ENCODE measurements around the gene PCNX2.
A peak's percentile ranks its signal among the peaks of the same experiment; 100 is the strongest.

Gene PCNX2

DNA sequence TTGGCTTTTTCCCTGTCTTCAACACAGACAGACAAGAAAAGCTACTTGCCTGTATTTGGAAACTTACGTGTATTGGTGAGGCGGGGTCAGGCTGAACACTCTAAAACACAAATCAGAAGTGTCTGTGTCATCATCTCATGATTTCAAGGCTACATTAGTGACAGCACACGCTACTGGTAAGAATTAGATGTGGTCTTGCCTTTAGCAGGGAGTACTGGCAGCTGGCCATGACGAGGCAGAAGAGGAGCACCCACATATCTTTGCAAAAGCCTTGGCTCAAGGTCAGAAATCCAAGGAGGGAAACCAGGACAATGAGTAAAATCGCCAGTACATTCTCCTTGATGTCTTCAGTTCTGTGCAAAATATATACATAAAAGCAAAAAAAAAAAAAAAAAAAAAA, 77.7 kb downstream of the PCNX2 start:
- DNase-seq, result no peak

DNA sequence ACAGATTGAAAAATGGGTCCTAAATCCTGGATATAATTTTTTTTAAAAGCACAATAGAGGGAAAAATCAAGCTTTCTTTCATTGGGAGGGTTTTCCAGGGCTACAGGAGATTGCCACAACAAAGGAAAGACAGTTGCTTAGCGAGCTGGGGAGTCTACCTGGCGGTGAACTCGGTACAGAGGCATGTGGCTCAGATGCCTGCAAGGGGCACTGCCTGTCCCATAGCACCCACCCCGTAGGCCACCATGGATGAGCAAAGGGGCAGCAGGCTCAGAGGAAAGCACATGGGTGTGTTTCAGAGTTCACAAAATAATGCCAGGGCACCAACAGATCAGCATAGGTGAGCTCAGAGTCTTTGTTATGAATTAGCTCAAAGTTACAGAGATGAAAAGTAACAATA, 79.5 kb downstream of the PCNX2 start:
- DNase-seq, result no peak

DNA sequence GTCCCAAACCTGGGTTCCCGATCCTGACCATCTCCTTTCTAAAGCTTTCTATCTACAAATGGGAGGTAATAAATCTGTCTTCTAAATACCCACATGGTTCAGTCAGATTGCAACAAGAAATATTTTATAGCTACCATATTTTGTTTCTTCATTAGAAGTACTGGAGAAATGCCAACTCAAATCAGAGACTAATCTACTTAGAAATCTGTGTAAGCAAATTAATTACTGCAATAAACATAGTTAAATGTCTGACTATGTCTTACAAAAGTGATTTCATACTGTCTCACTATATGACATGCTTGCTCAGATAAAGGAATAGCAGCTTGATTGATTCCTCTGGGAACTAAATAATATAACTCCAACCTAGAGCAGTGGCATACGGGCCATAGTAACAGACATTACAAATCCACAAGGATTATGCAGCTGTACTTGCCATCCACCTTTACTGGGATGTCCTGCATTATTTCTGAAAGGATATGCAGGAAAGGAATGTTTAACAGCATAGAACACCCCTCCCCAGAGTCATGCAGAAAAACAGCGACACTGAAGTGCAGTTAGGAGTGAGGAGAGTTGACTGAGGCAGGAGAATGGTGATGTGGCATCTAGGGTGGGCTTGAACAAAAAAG, 80.3 kb downstream of the PCNX2 start:
- DNase-seq, result no peak

DNA sequence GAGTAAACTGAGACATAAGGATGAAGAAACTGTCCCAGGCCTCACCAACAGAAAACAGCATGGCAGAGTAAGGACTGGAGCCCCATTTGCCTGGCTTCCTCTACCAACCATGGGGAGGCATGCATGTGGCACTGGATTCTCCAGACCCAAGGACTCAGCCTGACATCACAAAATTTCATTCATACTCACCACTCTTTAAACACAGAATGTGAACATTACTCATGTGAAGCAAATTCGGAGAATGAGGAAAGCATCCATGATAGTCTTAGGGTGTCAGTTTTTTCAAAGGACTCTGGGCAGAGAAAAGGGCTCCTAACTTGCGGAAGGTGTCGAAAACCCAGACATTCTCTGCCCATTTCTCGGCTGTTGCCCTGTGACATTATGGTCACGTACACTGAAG, 83.9 kb downstream of the PCNX2 start:
- no peak for DNase-seq

DNA sequence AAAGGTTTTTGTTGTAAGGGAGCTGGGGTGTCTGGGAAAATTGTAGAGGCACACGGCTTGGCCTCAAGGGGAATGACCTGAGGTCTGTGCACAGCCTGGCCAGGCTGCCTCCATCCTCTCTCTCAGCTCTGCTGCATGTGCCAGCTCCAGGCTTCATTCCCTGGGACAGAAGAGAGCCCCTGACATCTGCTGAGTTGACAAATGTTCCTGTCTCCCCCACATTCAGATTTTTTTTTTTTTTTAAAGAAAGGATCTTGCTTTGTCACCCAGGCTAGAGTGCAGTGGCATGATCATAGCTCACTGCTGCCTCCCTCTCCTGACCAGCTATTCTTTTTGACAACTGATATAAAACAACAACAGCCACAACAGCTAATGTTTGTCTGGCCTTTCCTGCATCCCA, 84.4 kb downstream of the PCNX2 start:
- no peak for DNase-seq

DNA sequence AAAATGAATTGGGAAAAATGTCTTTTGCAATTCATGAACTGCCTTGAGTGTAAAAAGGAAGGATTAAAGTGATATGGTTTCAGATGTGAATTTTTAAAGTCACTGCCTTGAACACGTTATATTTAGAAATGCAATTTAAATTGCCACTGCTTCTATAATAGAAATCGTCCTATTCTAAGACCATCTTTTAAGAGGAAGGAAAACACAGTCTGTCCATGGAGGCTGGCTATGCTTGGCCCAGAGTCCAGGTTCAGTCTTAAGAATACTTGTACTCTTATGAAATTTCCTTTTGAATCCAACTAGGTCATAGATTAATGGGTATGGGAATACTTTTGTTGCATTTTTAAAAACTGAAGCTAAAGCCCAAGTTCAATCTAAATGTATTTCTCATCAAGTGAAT, 86.0 kb downstream of the PCNX2 start:
- no peak for DNase-seq

DNA sequence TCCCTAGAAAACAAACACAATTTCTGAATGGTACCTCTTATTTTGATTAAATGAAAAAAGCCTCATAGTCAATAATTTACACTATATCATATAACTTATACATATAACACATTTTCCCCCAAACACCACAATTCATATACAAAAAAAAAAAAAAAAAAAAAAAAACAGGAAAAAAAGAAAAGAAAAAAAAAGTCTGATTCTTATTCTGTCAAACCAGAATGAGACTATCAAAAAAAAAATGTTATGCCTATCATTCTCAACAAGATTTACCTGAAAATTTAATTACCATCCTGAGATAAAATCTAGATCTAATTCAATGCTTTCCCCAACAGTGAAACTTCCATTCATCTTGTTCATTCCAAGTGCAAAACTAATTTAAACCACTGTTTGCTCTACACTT, 86.8 kb downstream of the PCNX2 start:
- no peak for DNase-seq

DNA sequence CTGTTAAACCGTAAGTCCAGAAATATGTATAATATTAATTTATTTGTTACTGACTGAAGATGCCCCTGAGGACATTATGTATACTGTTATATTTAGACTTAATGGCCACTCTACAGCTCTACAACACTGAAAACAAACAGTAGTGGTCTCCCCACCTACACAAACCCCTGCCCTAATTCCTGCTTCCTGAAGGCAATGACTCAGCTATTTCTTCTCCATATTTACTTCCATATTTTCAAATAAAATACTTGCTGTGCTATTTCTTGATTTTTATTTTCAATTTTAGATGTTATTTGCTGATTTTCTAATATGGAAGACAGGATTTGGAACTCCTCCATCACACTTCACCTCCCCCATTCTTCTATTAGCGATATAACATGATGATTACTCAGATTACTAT, 97.6 kb downstream of the PCNX2 start:
- no peak for DNase-seq

DNA sequence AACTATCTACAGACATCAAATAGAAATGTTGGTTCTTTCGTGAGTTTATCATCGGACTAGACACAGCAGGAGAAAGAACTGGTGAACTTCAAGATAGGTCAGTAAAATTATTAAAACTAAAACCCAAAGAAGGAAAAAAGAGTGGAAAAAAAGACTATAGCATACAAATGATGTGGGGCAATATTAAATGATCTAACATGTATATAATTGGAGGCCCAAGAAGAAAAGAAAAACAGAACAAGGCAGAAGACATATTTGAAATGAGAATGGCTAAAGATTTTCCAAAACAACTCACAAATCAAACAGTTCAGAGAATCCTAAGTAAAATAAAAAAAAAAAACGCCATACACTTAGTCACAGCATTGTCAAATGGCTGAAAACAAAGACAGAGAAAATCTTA, 101.8 kb downstream of the PCNX2 start:
- DNase-seq, result no peak

DNA sequence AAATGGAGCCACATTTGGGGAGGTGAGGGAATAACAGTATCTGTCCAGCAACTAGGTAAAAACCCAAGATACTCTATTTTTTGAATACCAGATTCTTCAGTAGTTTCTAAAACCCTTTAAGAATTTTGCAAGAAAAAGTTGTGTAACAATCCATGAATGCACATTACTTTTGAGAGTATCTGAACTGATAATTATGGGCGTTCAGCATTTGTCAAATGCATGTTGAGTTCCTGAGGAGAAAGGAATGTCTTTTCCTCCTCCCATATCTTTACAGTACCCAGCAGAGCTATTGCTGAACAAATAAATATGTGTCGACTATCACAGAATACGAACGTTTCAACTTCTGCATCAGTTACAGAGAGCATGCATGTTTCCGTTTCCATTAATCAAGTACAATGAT, 104.5 kb downstream of the PCNX2 start:
- no peak for DNase-seq

DNA sequence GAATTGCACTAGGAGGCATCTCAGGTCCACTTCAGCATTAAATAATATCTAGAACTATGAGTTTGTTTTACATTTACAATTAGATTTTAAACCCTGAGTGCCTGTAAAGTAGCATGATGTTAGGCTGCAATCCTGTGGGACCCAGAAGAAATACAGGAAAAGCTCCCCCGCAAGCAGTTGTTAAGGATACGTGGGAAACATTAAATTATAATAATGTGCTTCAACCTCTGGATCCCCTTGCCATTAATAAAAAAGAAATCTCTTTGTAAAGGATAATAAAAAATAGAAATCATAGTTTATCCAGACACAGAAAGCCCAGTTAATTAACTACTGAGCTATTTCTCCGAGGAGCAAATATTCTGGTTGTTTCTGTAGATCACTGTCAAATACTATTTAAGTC, 106.0 kb downstream of the PCNX2 start:
- no peak for DNase-seq

DNA sequence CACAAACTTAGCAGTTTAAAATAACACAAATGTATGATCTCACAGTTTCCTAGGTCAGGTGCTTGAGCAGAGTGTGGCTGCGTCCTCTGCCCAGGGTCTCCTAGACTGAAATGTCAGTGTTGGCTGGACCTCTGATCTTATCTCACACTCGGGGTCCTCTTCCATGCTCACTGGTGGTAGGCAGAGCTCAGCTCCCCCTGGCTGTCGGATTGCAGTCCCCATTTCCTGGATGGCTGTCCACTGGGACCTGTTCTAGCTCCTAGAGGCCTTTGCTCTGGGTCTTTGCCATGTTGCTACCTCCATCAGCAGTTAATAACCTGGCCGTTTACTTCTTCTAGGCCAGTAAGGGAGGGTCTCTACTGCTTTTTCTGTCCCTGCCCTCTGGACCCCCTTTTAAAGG, 107.5 kb downstream of the PCNX2 start:
- no peak for DNase-seq

DNA sequence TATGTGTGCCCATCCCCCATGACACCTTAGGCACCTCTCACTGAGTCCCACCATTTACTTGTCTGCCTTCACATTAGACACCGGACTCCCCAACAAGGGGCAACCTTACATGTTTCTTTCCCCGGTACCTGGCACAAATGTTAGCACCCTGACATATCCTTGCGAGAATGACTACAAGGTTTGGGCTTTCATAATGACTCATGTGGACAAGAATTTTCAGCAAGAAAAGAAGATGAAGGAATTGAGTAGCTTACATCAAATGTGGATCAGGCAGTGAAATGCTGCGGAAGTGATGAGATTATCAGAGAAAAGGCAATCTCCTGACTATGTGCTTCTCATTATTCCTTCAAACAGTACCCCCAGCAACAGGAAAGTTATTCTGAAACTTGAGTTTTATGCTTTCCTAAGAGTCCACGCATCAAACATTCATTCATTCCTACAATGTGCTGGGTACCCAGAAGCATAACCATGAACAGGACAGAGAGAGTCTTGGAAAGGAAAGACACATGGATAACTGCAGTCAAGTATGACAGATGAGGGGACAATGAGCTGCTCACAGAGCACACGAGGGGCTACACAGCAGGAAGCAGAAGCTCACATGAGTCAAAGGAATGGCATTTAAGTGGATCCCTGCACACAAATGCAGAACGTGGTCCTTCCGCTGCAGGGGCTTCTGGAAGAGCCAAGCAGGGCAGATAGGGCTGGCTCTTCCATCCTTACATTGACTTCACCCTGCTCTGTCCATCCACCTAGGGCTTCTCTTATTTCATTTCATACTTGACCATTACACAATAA, 112.1 kb downstream of the PCNX2 start:
- DNase-seq, result no peak

DNA sequence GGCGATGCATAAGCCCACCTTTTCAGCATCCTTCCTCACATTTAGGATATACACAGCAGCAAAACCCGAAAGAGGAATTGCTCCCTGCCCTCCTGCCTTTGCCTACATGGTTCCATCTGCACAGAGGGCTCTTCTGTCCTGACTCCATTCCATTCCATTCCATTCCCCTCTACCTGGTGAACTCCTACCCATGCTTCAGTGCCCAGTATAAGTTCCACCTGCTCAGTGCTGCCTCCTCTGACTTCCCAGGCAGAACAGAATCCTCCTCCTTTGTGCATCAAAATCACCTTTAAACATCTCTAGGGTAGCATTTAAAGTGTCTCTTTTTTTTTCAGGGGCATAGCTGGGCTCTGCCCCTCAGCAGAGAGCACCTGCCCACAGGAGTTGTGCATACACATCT, 112.9 kb downstream of the PCNX2 start:
- DNase-seq, result no peak

DNA sequence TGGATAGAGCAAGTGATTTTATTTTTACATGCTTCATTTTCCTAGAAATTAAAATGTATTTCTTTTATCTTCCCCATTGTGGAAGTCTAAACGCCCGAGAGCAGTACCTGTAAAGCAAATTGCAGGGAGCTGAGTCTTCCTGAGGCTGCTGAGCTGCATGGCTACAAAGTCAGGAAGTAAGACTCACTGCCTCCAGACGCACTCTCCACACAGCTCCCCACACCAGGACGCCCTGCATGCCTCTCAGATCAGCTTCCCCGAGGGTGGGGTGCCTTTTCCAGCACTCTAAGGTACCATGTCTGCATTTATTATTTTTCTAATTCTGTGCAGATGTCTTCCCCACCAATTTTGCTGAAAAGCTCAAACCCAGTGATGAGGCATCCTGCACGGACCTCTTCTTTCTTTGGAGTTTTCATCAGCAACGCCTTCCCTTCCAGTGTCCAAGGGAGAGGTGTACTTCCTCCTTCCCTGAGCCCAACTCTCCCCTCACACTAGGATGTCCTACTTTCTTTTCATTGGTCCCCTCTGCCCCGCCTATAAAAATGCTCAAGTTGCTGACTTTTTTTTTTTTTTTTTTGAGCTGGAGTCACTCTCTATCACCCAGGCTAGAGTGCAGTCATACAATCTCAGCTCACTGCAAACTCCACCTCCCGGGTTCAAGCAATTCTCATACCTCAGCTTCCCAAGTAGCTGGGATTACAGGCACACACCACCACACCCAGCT, 114.7 kb downstream of the PCNX2 start:
- DNase-seq, result no peak

DNA sequence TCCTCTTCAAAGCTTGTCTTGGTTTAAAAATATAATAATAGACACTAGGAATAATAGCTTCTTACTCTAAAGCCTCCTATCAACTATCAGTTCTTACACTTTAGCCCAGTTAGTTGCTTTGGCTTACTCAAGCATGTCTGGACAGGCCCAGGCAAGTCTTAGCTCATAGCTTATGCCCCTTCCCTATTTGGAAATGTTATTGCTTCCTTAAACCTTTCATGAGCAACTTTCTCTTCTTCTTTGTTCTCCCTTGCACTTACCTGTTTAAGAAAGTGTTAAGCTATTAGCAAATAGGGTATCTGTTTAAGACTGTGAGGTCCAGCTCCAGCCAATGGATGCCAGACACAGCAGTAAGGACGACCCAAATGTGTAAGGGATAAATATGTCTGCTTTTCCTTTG, 115.9 kb downstream of the PCNX2 start:
- peak; percentile 12 for DNase-seq

DNA sequence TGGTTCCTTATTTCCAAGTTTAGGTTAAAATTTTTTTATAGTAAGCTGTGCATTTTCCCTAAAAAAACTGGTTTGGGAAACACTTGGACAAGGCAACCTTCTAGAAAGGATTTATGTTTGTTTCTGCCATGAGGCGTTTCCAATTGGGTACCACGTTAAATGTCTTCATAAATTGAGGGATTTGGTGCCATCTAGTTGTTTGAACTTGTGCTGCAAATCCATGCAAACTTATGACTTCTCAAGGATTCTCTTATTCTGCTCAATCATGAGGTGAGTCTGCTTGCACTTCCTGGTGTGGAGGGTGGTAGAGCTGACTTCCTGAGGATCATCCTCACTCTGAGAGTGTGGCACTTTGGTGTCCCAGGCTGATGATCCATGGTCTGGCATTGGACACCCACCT, 123.3 kb downstream of the PCNX2 start:
- DNase-seq, result peak; percentile 52

DNA sequence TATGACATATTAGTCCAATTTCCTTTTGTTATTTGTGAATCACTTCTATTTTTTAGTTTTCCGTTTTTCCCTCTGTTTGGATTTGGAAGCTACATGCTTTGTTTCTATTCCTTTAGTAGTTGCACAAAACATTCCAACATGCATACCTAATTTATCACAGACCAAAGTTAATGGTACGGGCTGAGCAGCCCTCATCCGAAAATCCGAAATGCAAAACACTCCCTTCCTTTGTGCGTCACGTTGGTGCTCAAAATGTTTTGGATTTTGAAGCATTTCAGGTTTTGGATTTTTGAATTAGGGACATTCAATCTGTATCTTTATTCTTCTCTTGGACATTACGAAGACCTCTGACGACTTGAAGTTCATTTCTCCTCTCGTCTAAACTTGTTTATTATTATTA, 124.8 kb downstream of the PCNX2 start:
- DNase-seq, result no peak

DNA sequence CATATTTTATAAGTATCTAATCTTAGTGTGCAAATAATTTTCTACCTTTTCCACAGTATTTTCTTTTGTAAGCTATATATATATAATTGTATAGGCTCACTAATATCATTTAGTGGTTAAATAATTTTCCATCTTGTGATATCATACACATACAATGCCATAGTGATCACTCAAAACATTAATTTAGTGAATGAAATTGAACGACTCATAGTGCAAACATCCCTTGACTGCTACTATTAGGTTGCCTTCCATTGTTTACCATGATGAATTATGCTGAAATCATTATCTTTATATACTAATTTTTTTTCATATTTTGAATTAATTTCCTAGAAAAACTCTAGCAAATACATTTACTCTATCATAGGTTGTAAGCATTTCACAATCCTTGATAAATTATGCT, 127.1 kb downstream of the PCNX2 start:
- DNase-seq, result no peak

DNA sequence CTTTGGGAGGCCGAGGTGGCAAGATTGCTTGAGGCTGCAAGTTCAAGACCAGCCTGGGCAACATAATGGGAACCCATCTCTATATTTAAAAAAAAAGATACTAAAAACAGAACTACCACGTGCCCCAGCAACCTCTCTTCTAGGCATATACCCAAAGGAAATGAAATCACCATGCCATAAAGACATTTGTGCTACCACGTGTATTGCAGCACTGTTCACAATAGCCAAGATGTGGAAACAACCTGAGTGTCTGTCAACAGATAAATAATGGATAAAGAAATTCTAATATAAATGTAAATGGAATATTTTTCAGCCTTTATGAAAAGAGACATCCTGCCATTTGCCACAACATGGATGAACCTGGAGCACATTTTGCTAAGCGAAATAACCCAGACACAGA, 128.6 kb downstream of the PCNX2 start:
- DNase-seq, result peak; percentile 3

DNA sequence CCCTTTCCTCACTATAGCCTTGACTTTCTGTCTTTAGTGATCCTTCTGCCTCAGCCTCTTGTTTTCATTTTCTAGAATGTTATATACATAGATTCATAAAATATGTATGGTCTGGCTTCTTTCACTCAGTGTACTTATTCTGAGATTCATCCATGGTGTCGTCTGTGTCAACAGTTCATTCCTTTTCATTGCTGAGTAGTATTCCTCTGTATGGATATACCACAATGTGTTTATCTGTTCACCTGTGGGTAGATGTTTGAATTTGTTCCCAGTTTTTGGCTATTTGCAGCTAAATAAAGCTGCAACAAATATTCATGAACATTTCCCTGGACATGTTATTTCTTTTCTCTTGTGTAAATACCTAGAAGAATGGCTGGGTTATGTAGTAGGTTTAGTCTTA, 131.8 kb downstream of the PCNX2 start:
- DNase-seq, result no peak

DNA sequence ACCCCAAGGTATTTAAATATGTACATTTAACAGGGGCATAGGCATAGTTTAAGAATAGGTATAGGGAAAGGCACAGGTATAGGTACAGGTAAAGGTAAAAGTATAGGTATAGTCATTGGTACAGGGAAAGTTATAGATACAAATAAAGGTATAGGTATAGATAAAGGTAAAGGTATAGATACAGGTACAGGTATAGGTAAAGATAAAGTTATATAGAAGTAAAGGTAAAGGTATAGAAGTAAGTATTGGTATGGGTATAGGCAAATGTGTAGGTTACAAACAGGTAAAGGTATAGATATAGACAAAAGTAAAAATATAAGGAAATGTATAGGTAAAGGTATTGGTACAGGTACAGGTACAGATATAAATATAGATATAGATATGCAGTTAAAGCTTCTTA, 137.2 kb downstream of the PCNX2 start:
- no peak for DNase-seq

DNA sequence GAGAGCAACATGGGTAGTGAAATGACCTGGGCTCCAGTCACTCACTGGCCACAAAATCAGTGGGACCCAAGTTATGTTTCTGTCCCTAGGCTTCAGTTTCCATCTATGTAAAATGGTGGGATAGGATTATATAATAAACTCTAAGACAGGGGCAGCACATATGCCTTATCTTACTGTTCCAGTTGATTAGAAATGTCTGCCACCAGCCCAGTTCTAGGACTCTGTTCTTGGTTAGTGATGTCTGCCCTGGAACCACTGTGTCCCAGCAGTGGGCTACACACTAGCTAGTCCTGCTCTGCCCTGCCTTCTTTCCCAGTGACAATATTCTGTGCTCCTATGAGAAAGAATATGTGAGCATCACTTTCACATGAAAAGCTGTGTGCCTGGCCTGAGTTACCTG, 138.3 kb downstream of the PCNX2 start:
- no peak for DNase-seq

DNA sequence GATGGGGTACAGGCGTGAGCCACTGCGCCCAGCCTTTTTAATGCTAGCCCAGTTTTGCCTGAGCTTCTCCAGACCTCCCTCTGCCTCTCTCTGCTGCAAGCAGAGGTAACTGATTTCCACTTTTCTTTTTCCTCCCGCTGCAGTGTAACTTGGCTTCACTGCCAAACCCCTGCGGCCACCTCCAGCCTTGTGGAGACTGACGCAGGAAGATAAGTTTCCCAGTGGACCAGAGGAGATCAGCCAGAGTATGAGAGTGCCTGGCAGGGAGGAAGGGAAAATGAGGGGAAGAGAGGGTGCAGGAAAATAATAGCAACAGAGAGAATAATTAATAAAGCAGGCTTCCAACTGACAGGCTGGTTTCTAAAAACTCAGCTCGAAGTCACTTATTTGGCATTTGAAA, 143.7 kb downstream of the PCNX2 start:
- no peak for DNase-seq
